Endothelial cell (in vitro differentiated cells): Measurements from ENCODE around the gene ANKRD27. TPM values are rescaled to one million over a fixed set of nuclear protein-coding genes. Genes with fewer than 3 reads are reported as not detected.
"Not testable (repeated sequence)": the region's sequence is repeated elsewhere in the genome, so short reads cannot be mapped to it uniquely, and the experiment has no call there.

Source experiments
- DNase-seq: peaks from one replicate; pipeline ENCODE4 v3.0.0; 2021; ENCODE audit warnings: low spot score
- H3K27ac Mint-ChIP-seq: one replicate; pipeline ENCODE4 v1.8.0; 2021; ENCODE audit warnings: mixed read lengths, inconsistent platforms; ENCODE audit not compliant: unreplicated experiment
- H3K27me3 Mint-ChIP-seq: one replicate; pipeline ENCODE4 v1.8.0; 2021; ENCODE audit warnings: mild to moderate bottlenecking, moderate library complexity, mixed read lengths, inconsistent platforms; ENCODE audit not compliant: unreplicated experiment
- H3K36me3 Mint-ChIP-seq: one replicate; pipeline ENCODE4 v1.8.0; 2021; ENCODE audit warnings: mild to moderate bottlenecking, low read depth, mixed read lengths, inconsistent platforms; ENCODE audit not compliant: unreplicated experiment
- H3K4me1 Mint-ChIP-seq: one replicate; pipeline ENCODE4 v1.8.0; 2021; ENCODE audit warnings: mild to moderate bottlenecking, mixed read lengths, inconsistent platforms; ENCODE audit not compliant: unreplicated experiment
- H3K4me3 Mint-ChIP-seq: one replicate; pipeline ENCODE4 v1.8.0; 2021; ENCODE audit warnings: mild to moderate bottlenecking, mixed read lengths, inconsistent platforms; ENCODE audit not compliant: unreplicated experiment
- H3K9me3 Mint-ChIP-seq: one replicate; pipeline ENCODE4 v1.8.0; 2021; ENCODE audit warnings: mixed read lengths, inconsistent platforms; ENCODE audit not compliant: unreplicated experiment
- CTCF ChIP-seq: fragments of 200-600 bp; sonication (generic); IDR thresholded peaks from one replicate; pipeline ENCODE4 v1.5.0; 2021; ENCODE audit warnings: antibody characterized with exemption; ENCODE audit not compliant: unreplicated experiment
- total RNA-seq: library from RNA; stranded (reverse); fragmentation: NEBNext Ultra II Directional; extraction: Animal tissue kit (Norgen Biotek cat#: 25700); gene quantifications from one replicate; pipeline ENCODE4 v1.2.1, GENCODE V29; 2021; ENCODE audit not compliant: unreplicated experiment

Gene ANKRD27
- total RNA-seq, 1 donor from 2014 or later: 20.8 TPM

GRCh38 chr19:32702010-32702409 is 27.0 kb upstream of the ANKRD27 start:
- no peak for DNase-seq
- H3K9me3 Mint-ChIP-seq: peaks cover 5% of the 10 kb centered on the region
- no peak overlapping the region for H3K4me3 Mint-ChIP-seq
- H3K36me3 Mint-ChIP-seq: peaks cover 25% of the 10 kb centered on the region
- H3K27me3 Mint-ChIP-seq: peaks cover 3% of the 10 kb centered on the region
- no peak for TF ChIP-seq CTCF
- H3K27ac Mint-ChIP-seq: no peak overlapping the region
- H3K4me1 Mint-ChIP-seq: no peaks in the 10 kb centered on the region

- H3K9me3 Mint-ChIP-seq, H3K27ac Mint-ChIP-seq, H3K4me3 Mint-ChIP-seq, DNase-seq, H3K27me3 Mint-ChIP-seq: not testable (repeated sequence)
- H3K4me1 Mint-ChIP-seq: peaks cover 10% of the 10 kb centered on the region
- peaks cover 21% of the 10 kb centered on the region for H3K36me3 Mint-ChIP-seq
Measured at GRCh38 chr19:32700129-32700528, 25.1 kb upstream of the ANKRD27 start.

- H3K27me3 Mint-ChIP-seq, H3K9me3 Mint-ChIP-seq, H3K27ac Mint-ChIP-seq, DNase-seq, H3K4me3 Mint-ChIP-seq: not testable (repeated sequence)
- H3K36me3 Mint-ChIP-seq: peaks cover 20% of the 10 kb centered on the region
- peaks cover 28% of the 10 kb centered on the region for H3K4me1 Mint-ChIP-seq
Measured at GRCh38 chr19:32696771-32697170, 21.8 kb upstream of the ANKRD27 start.

- peaks cover 34% of the 10 kb centered on the region for H3K4me1 Mint-ChIP-seq
Measured at GRCh38 chr19:32695506-32695905, 20.5 kb upstream of the ANKRD27 start.

GRCh38 chr19:32694851-32695250 is 19.9 kb upstream of the ANKRD27 start:
- H3K36me3 Mint-ChIP-seq: peaks cover 26% of the 10 kb centered on the region
- DNase-seq, H3K9me3 Mint-ChIP-seq, H3K27ac Mint-ChIP-seq, H3K4me3 Mint-ChIP-seq: not testable (repeated sequence)
- peaks cover 34% of the 10 kb centered on the region for H3K4me1 Mint-ChIP-seq
- H3K27me3 Mint-ChIP-seq: peaks cover 11% of the 10 kb centered on the region

More at GRCh38 chr19:32695506-32695905, 20.5 kb upstream of the ANKRD27 start:
- Mint-ChIP-seq H3K36me3 (peaks cover 26% of the 10 kb centered on the region), H3K27me3 (peaks cover 11% of the 10 kb centered on the region)
- DNase-seq, H3K4me3 Mint-ChIP-seq, H3K27ac Mint-ChIP-seq, H3K9me3 Mint-ChIP-seq: not testable (repeated sequence)

GRCh38 chr19:32694316-32694715 is 19.3 kb upstream of the ANKRD27 start:
- Mint-ChIP-seq H3K27me3 (peaks cover 11% of the 10 kb centered on the region), H3K36me3 (peaks cover 26% of the 10 kb centered on the region), H3K4me1 (peaks cover 34% of the 10 kb centered on the region)
- not testable (repeated sequence) for H3K9me3 Mint-ChIP-seq, H3K4me3 Mint-ChIP-seq, DNase-seq, H3K27ac Mint-ChIP-seq

GRCh38 chr19:32693151-32694108 is 18.4 kb upstream of the ANKRD27 start:
- peaks cover 34% of the 10 kb centered on the region for H3K4me1 Mint-ChIP-seq
- H3K36me3 Mint-ChIP-seq: peaks cover 19% of the 10 kb centered on the region
- H3K9me3 Mint-ChIP-seq, DNase-seq, H3K27ac Mint-ChIP-seq: not testable (repeated sequence)
- H3K27me3 Mint-ChIP-seq: peaks cover 11% of the 10 kb centered on the region
- peak overlapping the region; percentile 85 for H3K4me3 Mint-ChIP-seq

- peaks cover 34% of the 10 kb centered on the region for H3K4me1 Mint-ChIP-seq
- peak overlapping the region; percentile 85 for H3K4me3 Mint-ChIP-seq
- peaks cover 13% of the 10 kb centered on the region for H3K36me3 Mint-ChIP-seq
- no peak for DNase-seq
- H3K9me3 Mint-ChIP-seq: no peaks in the 10 kb centered on the region
- TF ChIP-seq CTCF: no peak
- peaks cover 11% of the 10 kb centered on the region for H3K27me3 Mint-ChIP-seq
- peak overlapping the region; percentile 48 for H3K27ac Mint-ChIP-seq
Measured at GRCh38 chr19:32692727-32693061, 17.7 kb upstream of the ANKRD27 start.
